Dedifferentiated amniotic fluid mesenchymal stem cell (primary cell): Measurements from ENCODE around the gene BRIP1.
"Not testable (repeated sequence)": the region's sequence is repeated elsewhere in the genome, so short reads cannot be mapped to it uniquely, and the experiment has no call there.

Source experiments
- DNase-seq: peaks from one replicate; pipeline ENCODE4 v3.0.0-alpha.2; 2016; ENCODE audit errors: extremely low spot score

The BRIP1 gene

DNA sequence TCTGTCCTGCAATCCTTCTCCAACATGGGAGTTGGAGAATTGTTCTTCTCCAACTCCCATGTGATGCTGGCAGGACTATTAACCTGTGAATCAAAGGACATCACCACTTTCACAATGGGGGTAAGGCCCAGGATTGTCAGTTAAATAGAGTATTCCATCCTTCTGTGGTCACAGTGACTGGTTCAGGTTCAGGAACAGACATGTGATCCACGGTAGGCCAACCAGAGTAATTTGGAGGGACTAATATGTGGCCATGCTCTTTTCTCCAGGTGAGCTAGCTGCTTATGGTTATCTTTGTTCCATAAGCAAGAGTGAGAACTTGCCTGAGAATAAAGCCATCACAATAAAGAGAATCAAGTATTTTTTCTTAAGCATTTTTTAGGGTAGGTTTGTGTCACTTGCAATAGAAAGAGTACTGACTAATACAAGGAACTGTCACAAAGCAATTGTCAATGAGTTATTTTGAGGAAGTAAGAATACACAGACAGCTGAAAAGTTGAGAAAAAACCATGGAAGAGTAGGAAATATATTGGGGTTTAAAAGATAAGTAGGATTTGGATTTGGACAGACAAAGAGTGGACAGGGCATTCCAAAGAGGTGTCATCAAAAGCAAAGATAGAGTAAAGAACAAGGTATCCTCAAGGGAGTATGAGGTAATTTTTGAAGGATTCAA lies 63.4 kb downstream of the BRIP1 start:
- DNase-seq = no peak

DNA sequence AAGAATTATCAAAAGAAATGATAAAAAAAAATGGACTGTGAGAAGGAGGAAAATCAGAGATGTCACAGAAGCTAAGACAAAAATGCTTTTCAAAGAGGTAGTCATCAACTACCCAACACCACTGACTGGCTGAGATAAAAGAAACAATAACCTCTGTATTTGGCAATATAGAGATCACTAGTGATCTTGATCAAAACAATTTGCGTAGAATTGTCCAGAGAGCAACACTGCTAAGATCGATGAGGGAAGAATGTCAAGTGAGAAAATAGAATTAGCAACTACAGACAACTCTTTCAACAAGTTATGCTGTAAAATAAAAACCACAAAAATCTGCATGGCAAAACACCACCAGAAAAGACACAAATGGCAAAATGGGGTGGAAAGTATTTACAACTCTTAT lies 66.0 kb downstream of the BRIP1 start:
- no peak for DNase-seq

DNA sequence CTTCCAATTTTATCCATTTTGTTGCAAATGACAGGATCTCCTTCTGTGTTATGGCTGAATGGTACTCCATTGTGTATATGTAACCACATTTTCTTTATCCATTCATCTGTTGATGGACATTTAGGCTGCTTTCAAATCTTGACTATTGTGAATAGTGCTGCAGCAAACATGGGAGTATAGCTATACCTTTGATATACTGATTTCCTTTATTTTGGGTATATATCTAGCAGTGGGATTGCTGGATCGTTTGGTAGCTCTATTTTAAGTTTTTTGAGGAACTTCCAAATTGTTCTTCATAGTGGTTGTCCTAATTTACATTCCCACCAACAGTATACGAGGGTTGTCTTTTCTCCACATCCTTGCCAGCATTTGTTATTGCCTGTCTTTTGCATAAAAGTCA lies 67.8 kb downstream of the BRIP1 start:
- no peak for DNase-seq

DNA sequence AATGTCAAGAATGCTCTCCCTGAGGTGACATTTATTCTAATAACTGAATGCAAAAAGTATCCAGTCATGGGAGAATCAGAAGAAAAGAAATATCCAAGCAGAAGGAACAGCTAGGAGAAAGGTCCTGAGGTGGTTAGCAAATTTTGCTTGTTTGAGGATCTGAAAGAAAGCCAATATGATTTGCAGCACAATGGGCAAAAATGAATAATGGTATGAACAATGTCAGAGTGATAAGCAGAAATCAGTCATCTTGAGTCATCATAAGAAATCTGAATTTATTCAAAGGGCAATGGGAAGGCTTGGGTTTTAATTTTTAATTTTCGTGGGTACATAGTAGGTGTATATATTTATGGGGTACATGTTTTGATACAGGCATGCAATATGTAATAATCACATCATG lies 68.5 kb downstream of the BRIP1 start:
- no peak for DNase-seq

DNA sequence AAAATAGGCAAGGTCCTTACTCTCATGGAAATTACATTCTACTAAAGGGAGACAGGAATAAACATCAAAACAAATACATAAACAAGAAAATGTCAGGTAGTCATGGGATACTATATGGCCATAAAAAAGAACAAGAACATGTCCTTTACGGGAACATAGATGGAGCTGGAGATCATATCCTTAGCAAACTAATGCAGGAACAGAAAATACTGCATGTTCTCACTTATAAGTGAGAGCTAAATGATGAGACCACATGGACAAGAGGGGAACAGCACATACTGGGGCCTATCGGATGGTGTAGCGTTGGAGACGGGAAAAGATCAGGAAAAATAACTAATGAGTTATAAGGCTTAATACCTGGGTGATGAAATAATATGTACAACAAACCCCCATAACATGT lies 69.1 kb downstream of the BRIP1 start:
- DNase-seq = no peak

DNA sequence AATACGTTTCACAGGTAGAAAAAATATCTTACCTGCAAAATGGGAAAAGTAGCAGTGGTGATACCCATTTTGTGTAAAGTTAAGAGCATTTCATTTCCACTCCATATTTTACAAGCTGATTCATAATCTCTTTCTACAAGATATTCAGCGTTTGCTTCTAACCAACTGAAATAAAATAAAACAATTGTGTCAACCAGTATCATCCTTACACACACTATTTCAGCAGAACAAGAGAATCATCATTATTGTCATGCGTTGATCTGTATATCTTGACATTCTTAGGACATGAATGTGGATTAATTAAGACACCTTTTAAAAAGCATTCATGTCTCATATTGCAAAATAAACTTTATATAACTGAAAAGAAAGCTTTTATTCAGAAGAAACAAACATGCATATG lies 69.8 kb downstream of the BRIP1 start:
- no peak for DNase-seq

DNA sequence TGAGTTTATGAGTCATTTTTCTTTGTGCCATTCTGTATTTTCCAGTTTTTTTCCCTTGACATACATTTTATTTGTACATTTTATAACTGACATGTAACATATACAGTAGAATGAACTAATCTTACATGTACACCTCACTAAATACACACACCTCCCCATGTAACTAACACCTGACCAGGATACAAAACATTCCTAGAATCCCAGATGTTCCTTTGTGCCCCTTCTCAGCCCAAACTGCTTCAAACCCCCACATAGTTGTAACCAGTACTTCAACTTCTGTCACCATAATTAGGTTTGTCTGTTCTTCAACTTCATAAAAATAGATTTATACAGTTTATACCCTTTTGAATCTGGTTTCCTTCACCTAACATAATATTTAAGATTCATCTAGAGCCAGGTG lies 73.5 kb downstream of the BRIP1 start:
- DNase-seq = no peak

DNA sequence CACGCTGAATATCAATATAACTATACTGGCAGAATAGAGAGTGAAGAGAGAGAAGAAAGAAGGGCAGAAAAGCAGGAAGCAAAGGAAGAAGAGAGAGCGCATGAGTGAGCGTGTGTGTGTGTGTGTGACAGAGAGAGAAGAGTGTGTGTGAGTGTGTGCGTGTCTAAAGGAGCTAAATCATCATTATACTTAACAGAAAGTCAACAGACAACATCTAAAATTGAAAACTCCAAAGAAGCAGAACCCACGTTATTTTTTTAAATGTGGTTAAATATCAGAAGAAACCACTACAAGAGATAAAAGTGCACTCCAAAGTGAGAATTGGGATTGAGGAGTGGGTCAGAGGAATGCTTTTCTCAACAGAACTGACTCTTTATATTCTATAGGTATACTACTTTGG lies 77.2 kb downstream of the BRIP1 start:
- no peak for DNase-seq

DNA sequence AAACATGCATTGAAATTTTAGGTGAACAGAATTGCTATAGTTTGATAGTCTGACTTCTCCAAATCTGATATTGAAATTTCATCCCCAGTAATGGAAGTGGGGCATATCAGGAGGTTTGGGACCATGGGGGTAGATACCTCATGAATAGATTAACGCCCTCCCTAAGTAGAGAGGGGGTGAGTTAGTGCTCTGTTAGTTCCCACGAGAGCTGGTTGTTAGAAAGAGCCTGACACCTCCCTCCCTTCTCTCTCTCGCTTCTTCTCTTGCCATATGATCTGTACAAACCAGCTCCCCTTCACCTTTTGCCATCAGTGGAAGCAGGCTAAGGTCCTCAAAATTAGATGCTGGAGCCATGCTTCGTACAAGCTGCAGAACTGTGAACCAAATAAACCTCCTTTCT lies 78.8 kb downstream of the BRIP1 start:
- no peak for DNase-seq

DNA sequence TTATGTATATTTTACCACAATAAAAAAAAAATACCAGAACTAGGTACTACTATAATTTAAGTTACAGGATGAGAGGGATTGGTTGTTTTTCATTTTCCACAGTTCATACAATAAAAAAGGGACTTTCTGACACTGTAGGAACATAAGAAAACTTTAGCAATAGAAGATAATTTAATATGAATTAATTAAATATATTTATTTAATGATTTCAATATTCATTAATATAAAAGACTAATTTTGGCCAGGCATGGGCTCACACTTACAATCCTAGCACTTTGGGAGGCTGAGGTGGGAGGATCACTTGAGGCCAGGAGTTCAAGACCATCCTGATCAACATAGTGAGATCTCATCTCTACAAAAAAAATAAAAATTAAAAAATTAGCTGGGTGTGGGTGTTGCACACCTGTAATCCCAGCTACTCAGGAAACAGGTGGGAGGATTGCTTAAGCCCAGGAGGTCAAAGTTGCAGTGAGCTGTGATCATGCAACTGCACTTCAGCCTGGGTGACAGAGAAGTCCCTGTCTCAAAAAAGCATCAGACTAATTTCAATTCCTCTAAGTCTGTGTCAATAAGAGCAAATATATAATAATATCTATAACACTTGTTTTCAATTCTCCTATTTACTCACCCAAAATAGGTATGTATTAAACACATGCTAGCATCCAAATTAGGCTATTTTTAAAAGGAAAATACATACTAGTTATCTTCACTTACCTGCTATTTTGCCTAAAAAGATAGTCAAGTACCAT lies 79.6 kb downstream of the BRIP1 start:
- no peak for DNase-seq

DNA sequence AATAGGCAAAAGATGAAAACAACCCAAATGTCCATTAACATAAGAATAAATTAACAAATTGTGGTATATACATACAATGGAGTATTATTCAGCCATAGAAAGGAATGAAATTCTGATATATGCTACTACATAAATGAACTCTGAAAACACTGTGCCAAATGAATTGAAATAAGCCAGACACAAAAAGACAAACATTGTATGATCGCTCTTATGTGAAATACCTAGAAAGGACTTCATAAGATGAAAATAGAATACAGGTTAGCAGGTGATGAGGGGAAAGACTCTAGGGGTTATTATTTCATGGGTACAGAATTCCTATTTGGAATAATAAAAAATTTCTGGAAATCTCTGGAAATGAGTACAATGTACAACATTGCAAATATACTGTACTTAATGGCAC lies 80.2 kb downstream of the BRIP1 start:
- no peak for DNase-seq

DNA sequence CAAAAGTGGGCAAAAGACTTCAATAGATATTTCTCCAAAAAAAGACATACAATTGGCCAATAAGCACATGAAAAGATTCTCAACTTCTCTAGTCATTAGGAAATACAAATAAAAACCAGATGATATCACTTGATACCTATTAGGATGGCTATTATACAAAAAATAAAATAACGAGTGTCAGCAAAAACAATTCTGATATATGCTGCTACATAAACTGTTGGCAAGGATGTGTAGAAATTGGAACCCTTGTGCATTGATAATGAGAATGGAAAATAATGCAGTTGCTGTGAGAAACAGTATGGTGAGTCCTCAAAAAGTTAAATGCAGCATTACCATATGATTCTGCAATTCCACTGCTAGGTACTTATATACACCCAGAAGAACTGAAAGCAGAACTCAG lies 80.6 kb downstream of the BRIP1 start:
- no peak for DNase-seq

DNA sequence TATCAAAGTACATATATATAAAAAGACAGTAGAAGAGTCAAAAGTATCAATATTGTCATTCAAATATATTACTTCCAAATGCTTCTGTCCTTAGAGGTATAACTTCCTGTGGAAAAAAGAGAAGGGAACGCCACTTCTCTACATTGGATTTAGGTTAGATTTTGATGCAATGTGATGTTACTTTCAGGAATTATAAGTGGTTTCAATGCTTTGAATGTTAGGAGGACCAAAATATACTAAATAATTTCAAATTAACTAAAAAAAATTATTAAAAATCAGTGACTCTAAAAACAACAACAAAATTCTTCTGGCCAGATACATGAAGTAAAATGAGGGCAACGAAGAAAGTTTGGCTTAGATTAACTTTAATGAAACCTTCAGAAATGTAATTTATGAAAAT lies 88.0 kb downstream of the BRIP1 start:
- no peak for DNase-seq

DNA sequence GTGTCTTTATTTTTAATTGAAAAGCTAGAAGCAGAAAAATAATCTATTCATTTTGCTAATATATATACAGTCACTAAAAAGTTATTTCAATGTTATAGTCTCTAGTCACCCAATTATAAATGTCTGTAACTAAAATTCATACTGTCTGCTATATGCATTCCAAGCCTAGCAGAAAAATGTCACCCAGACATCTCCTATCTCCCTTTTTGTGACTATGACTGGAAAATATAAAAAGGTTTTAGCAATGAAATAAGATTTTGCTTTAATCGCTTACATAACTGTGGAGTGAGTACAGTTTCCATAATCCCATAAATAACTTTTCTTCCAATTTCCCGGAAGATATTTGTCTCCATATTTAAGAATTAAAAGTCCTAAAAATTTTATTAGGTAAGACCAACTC lies 88.6 kb downstream of the BRIP1 start:
- no peak for DNase-seq

DNA sequence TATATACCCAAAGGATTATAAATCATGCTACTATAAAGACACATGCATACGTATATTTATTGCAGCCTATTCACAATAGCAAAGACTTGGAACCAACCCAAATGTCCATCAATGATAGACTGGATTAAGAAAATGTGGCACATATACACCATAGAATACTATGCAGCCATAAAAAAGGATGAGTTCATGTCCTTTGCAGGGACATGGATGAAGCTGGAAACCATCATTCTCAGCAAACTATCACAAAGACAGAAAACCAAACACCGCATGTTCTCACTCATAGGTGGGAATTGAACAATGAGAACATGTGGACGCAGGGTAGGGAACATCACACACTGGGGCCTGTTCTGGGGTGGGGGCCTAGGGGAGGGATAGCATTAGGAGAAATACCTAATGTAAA lies 89.2 kb downstream of the BRIP1 start:
- not testable (repeated sequence) for DNase-seq

DNA sequence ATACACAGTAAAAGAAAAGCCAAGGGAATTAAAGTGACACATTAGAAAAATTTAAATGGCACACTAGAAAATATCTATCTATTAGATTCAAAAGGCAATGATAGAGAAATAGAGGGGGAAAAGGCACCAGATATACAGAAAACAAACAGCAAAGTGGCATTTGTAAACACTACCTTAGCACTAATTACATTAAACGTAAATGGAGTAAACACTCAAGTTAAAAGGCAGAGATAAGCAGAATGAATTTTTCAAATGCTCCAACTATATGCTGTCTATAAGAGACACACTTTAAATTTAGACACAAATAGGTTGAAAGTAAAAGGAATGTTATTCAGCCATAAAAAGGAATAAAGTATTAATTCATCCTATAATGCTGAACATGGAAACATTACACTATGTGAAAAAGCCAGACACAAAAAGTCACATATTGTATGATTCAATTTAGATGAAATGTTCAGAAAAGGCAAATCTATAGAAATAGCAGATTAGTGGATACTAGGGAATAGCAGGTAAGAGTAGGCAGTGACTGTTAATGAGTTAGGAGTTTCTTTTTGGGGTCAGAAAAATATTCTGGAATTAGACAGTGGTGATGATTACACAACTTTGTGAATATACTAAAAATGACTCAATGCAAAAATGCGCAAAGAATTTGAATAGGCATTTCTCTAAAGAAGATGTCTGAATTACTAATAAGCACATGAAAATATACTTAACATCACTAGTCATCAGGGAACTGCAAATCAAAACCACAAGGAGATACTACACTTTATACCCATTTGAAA lies 92.4 kb downstream of the BRIP1 start:
- no peak for DNase-seq

DNA sequence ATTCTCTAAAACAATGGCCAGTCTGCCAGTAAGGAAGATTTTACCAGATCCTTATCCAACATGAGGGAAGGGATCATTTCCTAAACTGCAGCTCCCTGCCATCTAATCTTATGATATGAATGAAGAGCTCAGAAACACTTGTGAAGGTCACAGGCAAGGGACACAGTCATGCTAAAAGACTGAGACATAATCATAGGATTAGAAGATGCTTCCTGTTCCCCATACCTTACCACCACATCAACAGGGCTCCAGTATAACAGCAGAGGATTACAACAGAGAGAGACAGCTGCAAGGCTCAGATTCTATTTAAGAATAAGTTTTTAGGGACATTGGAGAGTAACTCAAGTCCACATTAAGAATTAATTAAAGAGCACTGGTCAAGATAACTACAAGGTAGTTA lies 93.3 kb downstream of the BRIP1 start:
- DNase-seq = no peak

DNA sequence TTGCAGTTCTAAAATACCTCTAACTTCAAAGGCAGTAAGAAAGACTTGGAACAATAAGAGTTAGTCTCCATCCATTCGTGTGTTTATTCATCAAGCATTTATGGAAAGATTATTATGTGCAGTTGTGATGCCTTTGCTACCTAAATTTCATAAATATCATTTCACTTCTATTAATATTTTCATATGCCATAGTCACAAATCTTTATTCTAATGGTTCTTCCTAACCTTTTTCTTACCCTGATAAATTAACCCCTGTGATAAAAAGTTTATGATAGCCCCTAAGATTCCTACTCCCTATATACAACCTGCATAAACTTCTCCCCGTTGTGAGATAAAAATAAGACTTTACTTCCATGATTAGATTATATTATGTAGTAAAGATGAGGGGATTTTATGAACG lies 94.9 kb downstream of the BRIP1 start:
- DNase-seq = no peak

DNA sequence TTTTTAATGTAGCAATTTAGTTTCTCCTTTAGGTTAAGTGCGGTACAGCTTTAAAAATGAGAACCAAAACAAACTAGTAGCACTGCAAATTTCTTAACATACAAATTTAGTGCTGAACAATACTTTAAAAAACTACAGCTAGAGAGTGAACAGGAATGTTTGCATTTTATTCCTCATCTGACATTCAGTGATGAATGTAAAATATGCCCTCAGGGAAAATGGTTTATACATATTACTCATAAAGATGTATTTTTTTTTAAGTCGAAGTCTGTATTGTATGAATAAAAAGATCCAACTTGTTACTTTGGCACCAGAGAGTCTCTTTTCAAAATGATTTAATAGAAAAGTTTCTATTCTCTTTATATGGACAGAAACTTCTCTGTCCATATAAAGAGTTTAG lies 96.8 kb downstream of the BRIP1 start:
- peak; percentile 52 for DNase-seq

DNA sequence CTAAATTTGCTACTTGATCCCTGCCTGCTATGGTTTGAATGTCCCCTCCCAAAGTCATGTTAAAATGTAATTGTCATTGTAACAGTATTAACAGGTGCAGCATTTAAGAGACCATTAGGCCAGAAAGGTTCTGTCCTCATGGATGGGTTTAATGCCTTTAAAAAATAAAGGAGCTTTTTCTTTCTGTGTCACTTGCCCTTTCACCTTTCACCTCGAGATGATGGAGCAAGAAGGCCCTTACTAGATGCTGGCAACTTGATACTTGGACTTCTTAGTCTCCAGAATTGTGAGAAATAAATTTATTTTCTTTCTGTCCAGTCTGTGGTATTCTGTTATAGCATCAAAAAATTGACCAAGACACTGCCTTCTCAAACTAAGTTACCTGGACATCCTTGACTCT lies 98.5 kb downstream of the BRIP1 start:
- no peak for DNase-seq

DNA sequence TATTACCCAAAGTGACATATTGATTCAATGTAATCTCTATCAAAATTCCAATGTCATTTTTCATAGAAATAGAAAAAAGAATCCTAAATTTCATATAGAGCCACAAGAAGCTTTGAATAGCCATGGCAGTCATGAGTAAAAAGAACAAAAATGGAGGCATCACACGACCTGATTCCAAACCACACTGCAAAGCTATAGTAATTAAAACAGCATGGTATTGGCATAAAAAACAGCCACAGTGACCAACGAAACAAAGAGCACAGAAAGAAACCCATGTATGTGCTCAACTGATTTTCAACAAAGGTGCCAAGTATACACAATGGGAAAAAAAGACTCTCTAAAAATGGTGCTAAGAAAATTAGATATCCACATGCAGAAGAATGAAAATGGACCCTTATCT lies 101.5 kb downstream of the BRIP1 start:
- no peak for DNase-seq

DNA sequence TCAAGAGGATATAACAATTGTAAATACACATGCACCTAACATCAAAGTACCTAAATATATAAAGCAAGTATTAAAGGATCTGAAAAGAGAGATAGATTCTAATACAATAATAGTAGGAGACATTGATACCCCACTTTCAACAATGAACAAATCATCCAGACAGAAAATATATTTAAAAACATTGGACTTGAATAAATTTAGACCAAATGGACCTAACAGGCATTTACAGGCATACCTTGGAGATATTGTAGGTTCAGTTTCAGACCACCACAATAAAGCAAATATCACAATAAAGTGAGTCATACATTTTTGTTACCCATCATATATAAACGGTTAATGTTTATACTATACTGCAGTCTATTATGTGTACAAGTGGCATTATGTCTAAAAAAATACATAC lies 104.0 kb downstream of the BRIP1 start:
- DNase-seq = no peak

DNA sequence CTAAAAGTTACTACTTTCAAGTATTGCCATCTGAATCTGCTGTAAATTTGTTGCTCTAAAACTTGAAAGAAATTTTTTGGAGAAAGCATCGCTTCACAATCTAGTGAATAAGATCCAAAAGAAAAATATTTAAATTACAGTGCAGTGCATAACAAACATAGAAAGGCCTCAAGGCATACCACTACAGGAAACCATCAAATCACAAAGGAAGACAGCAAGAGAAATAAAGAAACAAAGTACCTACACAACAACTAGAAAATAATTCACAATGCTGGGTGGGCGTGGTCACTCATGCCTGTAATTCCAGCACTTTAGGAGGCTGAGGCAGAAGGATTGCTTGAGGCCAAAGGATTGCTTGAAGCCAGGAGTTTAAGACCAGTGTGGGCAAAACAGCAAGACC lies 104.9 kb downstream of the BRIP1 start:
- DNase-seq = no peak
